Measurements from ENCODE around the gene GNG10.

GRCh38 chr9:111674319-111674718 lies 12.9 kb downstream of the GNG10 start:
- TF ChIP-seq CTCF (IDR thresholded peaks at IDR 0.05), result no peak
- TF ChIP-seq POLR2A (IDR thresholded peaks at IDR 0.05), result no peak

Data from body of pancreas (tissue), 4 donors.